Endothelial cell of umbilical vein (primary cell): ENCODE data around the gene ANAPC2. TPM values are rescaled to one million over a fixed set of nuclear protein-coding genes. Genes with fewer than 3 reads are reported as not detected.
A peak's percentile ranks its signal among the peaks of the same experiment; 100 is the strongest.

Experiments
- BruUV-seq: library from RNA; stranded (reverse); fragments of 400-500 nt; replicated peaks from 2 replicates; lab custom pipeline; 2021; lab: Mats Ljungman, UMichigan
- CTCF ChIA-PET: fragments of 300-600, 350-600 bp; sonication (Branson Sonifier 250); formaldehyde crosslinking; loops from one replicate; lab custom pipeline; 2021; ENCODE audit warnings: antibody characterized with exemption, inconsistent platforms; lab: Charles Lee
- POLR2A ChIA-PET: fragments of 300-600, 350-600 bp; sonication (Branson Sonifier 250); formaldehyde crosslinking; loops from one replicate; lab custom pipeline; 2021; ENCODE audit warnings: antibody characterized with exemption, inconsistent platforms; lab: Charles Lee
- DNase-seq: peaks from one replicate; pipeline ENCODE4 v3.0.0-alpha.2; 2011; ENCODE audit warnings: low read depth, low spot score
- FAIRE-seq: peaks from 2 replicates; lab custom pipeline; 2011; peaks lifted over from hg19 to GRCh38; lab: Jason Lieb, UNC
- H2AFZ ChIP-seq: 2 replicates; pipeline ENCODE4 v1.6.0; 2012; ENCODE audit warnings: low read depth, low read length, control low read depth, inconsistent platforms
- H3K27ac ChIP-seq: 2 replicates; pipeline ENCODE4 v1.5.1; 2011; ENCODE audit warnings: low read depth, mild to moderate bottlenecking, control low read depth, low read length, moderate library complexity; ENCODE audit not compliant: insufficient read depth
- H3K27me3 ChIP-seq, 2 experiments: 2 replicates each; pipeline versions ENCODE4 v1.6.0 to v1.6.1; 2011; ENCODE audit warnings: low read length in 2 of 2, mixed read lengths in 1 of 2; ENCODE audit not compliant: control insufficient read depth in 2 of 2, insufficient read depth in 2 of 2
- H3K36me3 ChIP-seq, 2 experiments: 2 replicates in 1 of 2; 3 replicates in 1 of 2; pipeline ENCODE4 v1.5.1; 2011; ENCODE audit warnings: low read length in 2 of 2, mild to moderate bottlenecking in 1 of 2, moderate library complexity in 1 of 2; ENCODE audit not compliant: control insufficient read depth in 2 of 2, insufficient read depth in 2 of 2; ENCODE audit errors: extremely low read depth in 1 of 2
- H3K4me1 ChIP-seq: 3 replicates; pipeline ENCODE4 v1.5.1; 2011; ENCODE audit warnings: mild to moderate bottlenecking, low read length; ENCODE audit not compliant: control insufficient read depth, insufficient read depth; ENCODE audit errors: extremely low read depth
- H3K4me2 ChIP-seq: 2 replicates; pipeline ENCODE4 v1.6.1; 2011; ENCODE audit warnings: low read length, control low read depth, mixed read lengths; ENCODE audit not compliant: insufficient read depth
- H3K4me3 ChIP-seq, 3 experiments: fragments of 200-600 bp in 1 of 3; sonication (generic), shearing (Covaris generic) in 1 of 3; replicated peaks in 1 of 3; 2 replicates each; pipeline ENCODE4 v1.5.1; 2011 to 2016; ENCODE audit warnings: control low read depth in 3 of 3, low read length in 3 of 3, mild to moderate bottlenecking in 2 of 3, inconsistent platforms in 1 of 3, low read depth in 1 of 3, moderate library complexity in 1 of 3; ENCODE audit not compliant: insufficient read depth in 1 of 3
- H3K79me2 ChIP-seq: 2 replicates; pipeline ENCODE4 v1.6.0; 2012; ENCODE audit warnings: low read length, inconsistent platforms; ENCODE audit not compliant: control insufficient read depth, insufficient read depth
- H3K9ac ChIP-seq: replicated peaks from 2 replicates; pipeline ENCODE3; 2011; ENCODE audit warnings: low read length, control low read depth; ENCODE audit not compliant: insufficient read depth; ENCODE audit errors: extremely low read depth
- H3K9me1 ChIP-seq: replicated peaks from 3 replicates; pipeline ENCODE4 v1.6.0; 2011; ENCODE audit warnings: mild to moderate bottlenecking, low read length; ENCODE audit not compliant: control insufficient read depth, insufficient read depth; ENCODE audit errors: extremely low read depth
- H3K9me3 ChIP-seq: replicated peaks from 2 replicates; pipeline ENCODE4 v1.5.1; 2012; ENCODE audit warnings: low read length, inconsistent platforms; ENCODE audit not compliant: control insufficient read depth, insufficient read depth
- H4K20me1 ChIP-seq: replicated peaks from 2 replicates; pipeline ENCODE3; 2011; ENCODE audit warnings: mild to moderate bottlenecking, low read length; ENCODE audit not compliant: control insufficient read depth, insufficient read depth; ENCODE audit errors: extremely low read depth
- CTCF ChIP-seq, 2 donors: IDR thresholded peaks; 1 replicate in 1 of 2; 2 replicates in 1 of 2; pipeline ENCODE4 v1.5.1; 2011; ENCODE audit warnings: low read length in 2 of 2, mild to moderate bottlenecking in 2 of 2, moderate library complexity in 2 of 2, control low read depth in 1 of 2, inconsistent platforms in 1 of 2, low read depth in 1 of 2; ENCODE audit not compliant: insufficient read depth in 1 of 2; ENCODE audit errors: extremely low read depth in 1 of 2
- EZH2 ChIP-seq: IDR thresholded peaks from 2 replicates; pipeline ENCODE4 v1.6.1; 2012; ENCODE audit warnings: borderline replicate concordance, low read depth, mild to moderate bottlenecking, moderate library complexity, low read length, inconsistent platforms; ENCODE audit not compliant: severe bottlenecking
- FOS ChIP-seq: IDR thresholded peaks from 2 replicates; pipeline ENCODE4 v1.6.1; 2011; ENCODE audit warnings: mild to moderate bottlenecking, low read length, moderate library complexity, borderline replicate concordance; ENCODE audit not compliant: insufficient read depth
- GATA2 ChIP-seq: IDR thresholded peaks from 2 replicates; pipeline ENCODE4 v1.7.0; 2011; ENCODE audit warnings: low read depth, mild to moderate bottlenecking, moderate library complexity, mixed read lengths, low read length; ENCODE audit not compliant: insufficient read length, insufficient read depth
- JUN ChIP-seq: IDR thresholded peaks from 2 replicates; pipeline ENCODE4 v1.6.1; 2011; ENCODE audit warnings: borderline replicate concordance, low read depth; ENCODE audit not compliant: insufficient read length, insufficient read depth
- MAX ChIP-seq: IDR thresholded peaks from 2 replicates; pipeline ENCODE4 v1.6.1; 2011; ENCODE audit not compliant: insufficient read depth, insufficient read length
- MYC ChIP-seq: IDR thresholded peaks from one replicate; pipeline ENCODE4 v1.6.1; 2011; ENCODE audit warnings: mild to moderate bottlenecking, low read depth, low read length
- POLR2A ChIP-seq: IDR thresholded peaks from 2 replicates; pipeline ENCODE4 v1.6.1; 2012; ENCODE audit warnings: low read depth, mild to moderate bottlenecking, control low read depth, low read length
- POLR2AphosphoS5 ChIP-seq: IDR thresholded peaks from 2 replicates; pipeline ENCODE4 v1.6.1; 2012; ENCODE audit warnings: low read depth, mild to moderate bottlenecking, control low read depth, low read length, moderate library complexity; ENCODE audit not compliant: insufficient read depth
- dilution Hi-C: fragments of 300-500 bp; cut with MboI; formaldehyde crosslinking; loops from one replicate; pipeline ENCODE4 v1.15.0; 2019; ENCODE audit warnings: low sequenced_read_pairs; ENCODE audit not compliant: extremely low pct_ligation_motif_present
- intact Hi-C: fragments of 100-400 bp; cut with micrococcal nuclease; formaldehyde crosslinking; loops from one replicate; pipeline ENCODE4 v1.10.0; 2022
- polyA plus RNA-seq, 4 experiments: library from polyadenylated mRNA; depleted of rRNA in 3 of 4; stranded (reverse) in 3 of 4; unstranded in 1 of 4; fragments of >200 nt; gene quantifications; 2 replicates each; pipeline versions ENCODE4 v1.2.1 to v1.2.3, GENCODE V29; 2011 to 2012; ENCODE audit warnings: missing spikeins in 1 of 4
- total RNA-seq: library from RNA; stranded (reverse); gene quantifications from 2 replicates; pipeline ENCODE4 v1.2.3, GENCODE V29; 2021

The ANAPC2 gene
- total and polyA plus RNA-seq, 2 donors (not counting 3 experiments of a cell fraction or from before 2014, with no cell fraction given) = 44.8 to 69.2 TPM

GRCh38 chr9:137201205-137201868, 13.0 kb upstream of the ANAPC2 start:
- ChIA-PET POLR2A (interaction anchor here (0.8 to 1.2 kb wide), 5 partner anchors 12 to 72 kb away, joined by 3 to 10 read pairs (median 5); partner anchors contain the start of genes ANAPC2, SSNA1 and TUBB4B), CTCF (interaction anchor here (0.8 to 1.5 kb wide), 7 partner anchors 12 to 155 kb away, joined by 3 to 7 read pairs (median 3); partner anchors contain the start of genes CYSRT1, NPDC1, RNF208 and RNF224)
- Histone ChIP-seq H3K27me3 (no peaks in the 10 kb centered on the region), H3K9me1 (no peaks in the 10 kb centered on the region), H4K20me1 (no peaks in the 10 kb centered on the region), H3K4me3 (peak overlapping the region in 2 of 3 experiments; percentile 7 to 80), H3K4me2 (peak overlapping the region; percentile 19), H3K36me3 (no peaks in the 10 kb centered on the region), H3K9me3 (no peaks in the 10 kb centered on the region), H3K9ac (no peak overlapping the region), H3K27ac (no peak overlapping the region), H3K79me2 (peaks cover 25% of the 10 kb centered on the region), H2AFZ (peak overlapping the region; percentile 1), H3K4me1 (peaks cover 25% of the 10 kb centered on the region)
- intact Hi-C loops = loop anchor here (2.0 kb wide), 2 partner anchors 39 to 67 kb away; partner anchors contain the start of gene TUBB4B
- FAIRE-seq = no peak
- DNase-seq = no peak
- TF ChIP-seq GATA2 = no peak
- TF ChIP-seq POLR2AphosphoS5 = no peak
- no peak for TF ChIP-seq MYC
- no peak for TF ChIP-seq MAX
- TF ChIP-seq EZH2 = no peak
- TF ChIP-seq POLR2A = no peak
- no peak for TF ChIP-seq FOS
- TF ChIP-seq JUN = no peak
- no peak for TF ChIP-seq CTCF (IDR thresholded peaks at IDR 0.05; ENCODE audit: extremely low read depth in 1 of 2, insufficient read depth in 1 of 2, low read depth in 1 of 2, low read length in 2 of 2)
- dilution Hi-C loops = no loop called here
- no TSS peak for BruUV-seq
